ENCODE data around the gene THAP12. TPM values are rescaled to one million over a fixed set of nuclear protein-coding genes. Genes with fewer than 3 reads are reported as not detected.

The THAP12 gene
- 67.2 and 82.4 TPM in 2 replicates for polyA plus RNA-seq (2011; rRNA removed)
- polyA plus RNA-seq (2012; cell fraction: cytosol; rRNA removed) = 16.4 and 16.5 TPM in 2 replicates
- 4.9 and 8.0 TPM in 2 replicates for polyA plus RNA-seq (2012; cell fraction: nucleus; rRNA removed)
- polyA plus RNA-seq (2017; fragmentation: RNase III; extraction: RNeasy Plus Mini Kit Qiagen cat#74134 plus additional on column Dnase treatment) = 34.6 to 40.0 TPM (median 36.8 TPM) in 3 replicates
- 15.1 and 16.9 TPM in 2 replicates for polyA minus RNA-seq (2011; rRNA and poly(A)+ RNA removed)

DNA sequence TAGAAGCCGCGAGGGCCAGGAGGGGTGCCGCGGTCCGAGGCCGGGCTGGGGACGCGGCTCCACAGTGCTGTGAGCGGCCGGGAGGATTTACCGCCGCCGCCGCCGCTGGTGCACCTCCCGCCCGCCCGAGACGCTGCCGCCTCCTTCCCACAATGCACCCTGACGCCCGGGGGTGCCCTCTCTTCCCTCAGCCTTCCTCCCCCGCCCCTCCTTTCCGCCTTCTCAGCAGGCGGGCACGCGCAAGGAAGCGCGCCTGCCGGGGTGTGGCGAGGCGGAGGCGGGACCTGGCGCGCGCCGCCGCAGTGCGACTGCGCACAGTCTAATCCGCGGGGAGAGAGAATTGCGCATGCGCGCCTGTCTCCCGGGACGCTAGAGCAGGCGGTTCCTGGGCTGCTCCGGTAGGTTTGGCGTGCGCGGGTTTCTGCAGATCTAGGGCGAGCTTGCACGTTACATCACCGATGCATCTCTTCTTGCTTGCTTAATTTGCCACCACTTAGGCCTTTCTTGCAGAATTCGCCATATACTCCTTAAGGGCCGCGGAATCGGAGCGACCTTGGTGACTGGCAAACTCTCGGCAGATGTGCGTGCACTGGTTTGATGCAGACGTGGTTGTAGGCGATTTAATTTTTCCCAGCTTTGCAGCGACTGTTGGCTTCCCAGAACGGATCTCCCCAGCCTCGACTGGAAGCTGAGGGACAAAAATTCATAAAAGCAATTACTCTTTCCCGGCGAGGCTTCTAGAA is at the start of gene THAP12, which contains the start of gene GVQW3:
Gene THAP12, minus strand, starts transcription at position 156 of the 743 bp plus-strand sequence. CDS start 296 bp downstream, outside the sequence.
Gene GVQW3, plus strand, starts transcription at position 347 of the 743 bp plus-strand sequence. CDS start 506 bp downstream, outside the sequence.
- ChIA-PET CTCF (interaction anchor here (1.1 to 1.3 kb wide), 2 partner anchors 9 to 77 kb away, joined by 3 to 4 read pairs; no protein-coding TSS in a partner anchor), POLR2A (no interaction called here)
- peak; percentile 98 to 99 for DNase-seq (ENCODE audit: low read depth in 1 of 2, low spot score in 1 of 2)
- ATAC-seq = peak; percentile 96 to 97
- peak within 1 kb of the TSS; percentile 99 for H3K4me3 ChIP-seq
- no peak for FAIRE-seq
- H3K27ac ChIP-seq = peak within 1 kb of the TSS; percentile 87 to 98
- H3K4me2 ChIP-seq = peak within 1 kb of the TSS; percentile 97
- under 1% methylated on average over 34 of the region's 69 CpGs for WGBS (ENCODE audit: missing lambda C conversion rate)
- no peaks in the 10 kb centered on the region for H3K9me3 ChIP-seq
- H3K4me1 ChIP-seq = peaks cover 21% of the 10 kb centered on the region
- TF ChIP-seq, protein P1, sequence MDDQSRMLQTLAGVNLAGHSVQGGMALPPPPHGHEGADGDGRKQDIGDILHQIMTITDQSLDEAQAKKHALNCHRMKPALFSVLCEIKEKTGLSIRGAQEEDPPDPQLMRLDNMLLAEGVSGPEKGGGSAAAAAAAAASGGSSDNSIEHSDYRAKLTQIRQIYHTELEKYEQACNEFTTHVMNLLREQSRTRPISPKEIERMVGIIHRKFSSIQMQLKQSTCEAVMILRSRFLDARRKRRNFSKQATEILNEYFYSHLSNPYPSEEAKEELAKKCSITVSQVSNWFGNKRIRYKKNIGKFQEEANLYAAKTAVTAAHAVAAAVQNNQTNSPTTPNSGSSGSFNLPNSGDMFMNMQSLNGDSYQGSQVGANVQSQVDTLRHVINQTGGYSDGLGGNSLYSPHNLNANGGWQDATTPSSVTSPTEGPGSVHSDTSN (IDR thresholded peaks at IDR 0.05) = no peak
- TF ChIP-seq ZFP36 (IDR thresholded peaks at IDR 0.05; ENCODE audit: borderline replicate concordance, partially characterized antibody) (no peak), BCL3 (IDR thresholded peaks at IDR 0.05) (peak; percentile 78; the same call in 2 of the 3 replicates), EHF (CRISPR knock-in tag; IDR thresholded peaks at IDR 0.05) (no peak), PHF8 (IDR thresholded peaks at IDR 0.05; ENCODE audit: borderline replicate concordance, low read depth) (peak; percentile 40; the same call in 1 of the 2 replicates), ESRRA (IDR thresholded peaks at IDR 0.05; ENCODE audit: borderline replicate concordance, low read length) (no peak), HMGXB4 (CRISPR knock-in tag; IDR thresholded peaks at IDR 0.05; ENCODE audit: borderline replicate concordance) (no peak), TP53 (CRISPR knock-in tag; IDR thresholded peaks at IDR 0.05) (no peak), ZSCAN20 (CRISPR knock-in tag; IDR thresholded peaks at IDR 0.05) (no peak), SMC3 (IDR thresholded peaks at IDR 0.05) (no peak), GATA3 (IDR thresholded peaks at IDR 0.05; ENCODE audit: borderline replicate concordance) (no peak), E2F6 (IDR thresholded peaks at IDR 0.05; ENCODE audit: borderline replicate concordance, low read depth) (peak; percentile 71), FOSL2 (IDR thresholded peaks at IDR 0.05) (no peak), FOSL2 (CRISPR knock-in tag; IDR thresholded peaks at IDR 0.05) (no peak), CHD2 (IDR thresholded peaks at IDR 0.05; ENCODE audit: low read length, partially characterized antibody) (no peak), KDM1A (IDR thresholded peaks at IDR 0.05; ENCODE audit: low read depth) (no peak), RCOR1 (IDR thresholded peaks at IDR 0.05; ENCODE audit: low read depth, low read length) (no peak), RAD21 (conservative IDR thresholded peaks at IDR 0.05 in 1 of 2, IDR thresholded peaks at IDR 0.05 in 1 of 2) (no peak), RNF2 (IDR thresholded peaks at IDR 0.05; ENCODE audit: borderline replicate concordance, low read depth) (no peak), CEBPB (IDR thresholded peaks at IDR 0.05) (no peak), RFX5 (IDR thresholded peaks at IDR 0.05) (no peak), TFCP2L1 (CRISPR knock-in tag; IDR thresholded peaks at IDR 0.05) (no peak), HEYL (CRISPR knock-in tag; IDR thresholded peaks at IDR 0.05) (no peak), POLR2AphosphoS2 (conservative IDR thresholded peaks at IDR 0.05; ENCODE audit: low read length) (no peak), CBX2 (IDR thresholded peaks at IDR 0.05; ENCODE audit: borderline replicate concordance, low read depth) (no peak), HES2 (IDR thresholded peaks at IDR 0.05) (no peak), MAZ (IDR thresholded peaks at IDR 0.05; ENCODE audit: borderline replicate concordance, low read depth, low read length) (peak; percentile 93), HOXB13 (CRISPR knock-in tag; IDR thresholded peaks at IDR 0.05; ENCODE audit: low read depth) (no peak), EP300 (IDR thresholded peaks at IDR 0.05) (no peak), HOXB5 (CRISPR knock-in tag; IDR thresholded peaks at IDR 0.05) (no peak), HDAC2 (IDR thresholded peaks at IDR 0.05) (no peak), POLR2A (IDR thresholded peaks at IDR 0.05; ENCODE audit: low read length) (peak; percentile 90), CBX8 (IDR thresholded peaks at IDR 0.05) (no peak)
- TF ChIP-seq, protein P2, sequence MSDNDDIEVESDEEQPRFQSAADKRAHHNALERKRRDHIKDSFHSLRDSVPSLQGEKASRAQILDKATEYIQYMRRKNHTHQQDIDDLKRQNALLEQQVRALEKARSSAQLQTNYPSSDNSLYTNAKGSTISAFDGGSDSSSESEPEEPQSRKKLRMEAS (IDR thresholded peaks at IDR 0.05) = peak; percentile 70; the same call in 1 of the 2 replicates
- TF ChIP-seq, protein P3, sequence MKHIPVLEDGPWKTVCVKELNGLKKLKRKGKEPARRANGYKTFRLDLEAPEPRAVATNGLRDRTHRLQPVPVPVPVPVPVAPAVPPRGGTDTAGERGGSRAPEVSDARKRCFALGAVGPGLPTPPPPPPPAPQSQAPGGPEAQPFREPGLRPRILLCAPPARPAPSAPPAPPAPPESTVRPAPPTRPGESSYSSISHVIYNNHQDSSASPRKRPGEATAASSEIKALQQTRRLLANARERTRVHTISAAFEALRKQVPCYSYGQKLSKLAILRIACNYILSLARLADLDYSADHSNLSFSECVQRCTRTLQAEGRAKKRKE (CRISPR knock-in tag; IDR thresholded peaks at IDR 0.05; ENCODE audit: low read depth) = no peak
